BJ (cell line): ENCODE data around the gene CHL1. TPM values are rescaled to one million over a fixed set of nuclear protein-coding genes. Genes with fewer than 3 reads are reported as not detected.

ENCODE experiments used
- CTCF ChIA-PET: fragments of 350-600 bp; formaldehyde crosslinking; extraction: SDS; loops from one replicate; lab custom pipeline; 2021; ENCODE audit warnings: antibody characterized with exemption, inconsistent platforms; lab: Yijun Ruan, JAX
- POLR2A ChIA-PET: fragments of 300-600 bp; sonication (Branson Sonifier 250); formaldehyde crosslinking; extraction: SDS; loops from one replicate; lab custom pipeline; 2021; ENCODE audit warnings: antibody characterized with exemption; lab: Charles Lee
- DNase-seq: peaks from one replicate; pipeline ENCODE4 v3.0.0-alpha.2; 2011; ENCODE audit warnings: low read depth
- H3K27me3 ChIP-seq: 2 replicates; pipeline ENCODE4 v1.6.0; 2011; ENCODE audit warnings: low read length; ENCODE audit not compliant: control insufficient read depth, insufficient read depth
- H3K36me3 ChIP-seq: 2 replicates; pipeline ENCODE4 v1.5.1; 2011; ENCODE audit warnings: low read length; ENCODE audit not compliant: control insufficient read depth, insufficient read depth
- H3K4me3 ChIP-seq: 2 replicates; pipeline ENCODE4 v1.5.1; 2011; ENCODE audit warnings: low read depth, mild to moderate bottlenecking, control low read depth, low read length
- polyA plus RNA-seq: library from polyadenylated mRNA; depleted of rRNA; stranded (reverse); fragments of >200 nt; gene quantifications from 2 replicates; pipeline ENCODE4 v1.2.3, GENCODE V29; 2011
- TF ChIP-seq, protein P1 (sequence below): IDR thresholded peaks from 2 replicates; pipeline ENCODE4 v1.5.1; 2011; ENCODE audit warnings: low read depth, mild to moderate bottlenecking, control low read depth, inconsistent platforms, low read length, moderate library complexity; ENCODE audit not compliant: insufficient read depth

Gene CHL1
- polyA plus RNA-seq, 1 experiment, result not detected

DNA sequence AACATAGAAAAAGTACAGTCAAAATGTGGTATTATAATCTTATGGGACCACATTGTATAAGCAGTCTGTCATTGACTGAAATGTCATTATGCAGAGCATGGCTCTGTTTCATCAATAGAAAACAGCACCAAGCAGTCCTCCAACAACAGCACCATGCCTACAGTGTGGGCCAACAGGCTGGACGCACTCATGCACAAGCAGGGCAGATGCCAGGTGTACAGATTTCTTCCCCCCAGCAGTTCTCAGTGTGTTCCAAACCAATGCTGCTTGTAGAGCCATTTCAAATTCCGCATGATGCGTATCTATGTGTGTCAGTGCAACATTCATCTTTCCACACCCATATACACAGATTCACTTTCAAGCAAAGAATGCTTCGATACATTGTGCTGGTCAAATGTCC, 253.1 kb downstream of the CHL1 start:
- Histone ChIP-seq H3K27me3 (no peaks in the 10 kb centered on the region), H3K36me3 (no peaks in the 10 kb centered on the region), H3K4me3 (no peak overlapping the region)
- no peak for DNase-seq
- TF ChIP-seq, protein P1, sequence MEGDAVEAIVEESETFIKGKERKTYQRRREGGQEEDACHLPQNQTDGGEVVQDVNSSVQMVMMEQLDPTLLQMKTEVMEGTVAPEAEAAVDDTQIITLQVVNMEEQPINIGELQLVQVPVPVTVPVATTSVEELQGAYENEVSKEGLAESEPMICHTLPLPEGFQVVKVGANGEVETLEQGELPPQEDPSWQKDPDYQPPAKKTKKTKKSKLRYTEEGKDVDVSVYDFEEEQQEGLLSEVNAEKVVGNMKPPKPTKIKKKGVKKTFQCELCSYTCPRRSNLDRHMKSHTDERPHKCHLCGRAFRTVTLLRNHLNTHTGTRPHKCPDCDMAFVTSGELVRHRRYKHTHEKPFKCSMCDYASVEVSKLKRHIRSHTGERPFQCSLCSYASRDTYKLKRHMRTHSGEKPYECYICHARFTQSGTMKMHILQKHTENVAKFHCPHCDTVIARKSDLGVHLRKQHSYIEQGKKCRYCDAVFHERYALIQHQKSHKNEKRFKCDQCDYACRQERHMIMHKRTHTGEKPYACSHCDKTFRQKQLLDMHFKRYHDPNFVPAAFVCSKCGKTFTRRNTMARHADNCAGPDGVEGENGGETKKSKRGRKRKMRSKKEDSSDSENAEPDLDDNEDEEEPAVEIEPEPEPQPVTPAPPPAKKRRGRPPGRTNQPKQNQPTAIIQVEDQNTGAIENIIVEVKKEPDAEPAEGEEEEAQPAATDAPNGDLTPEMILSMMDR, result no peak
- ChIA-PET POLR2A (no interaction called here), CTCF (no interaction called here)

DNA sequence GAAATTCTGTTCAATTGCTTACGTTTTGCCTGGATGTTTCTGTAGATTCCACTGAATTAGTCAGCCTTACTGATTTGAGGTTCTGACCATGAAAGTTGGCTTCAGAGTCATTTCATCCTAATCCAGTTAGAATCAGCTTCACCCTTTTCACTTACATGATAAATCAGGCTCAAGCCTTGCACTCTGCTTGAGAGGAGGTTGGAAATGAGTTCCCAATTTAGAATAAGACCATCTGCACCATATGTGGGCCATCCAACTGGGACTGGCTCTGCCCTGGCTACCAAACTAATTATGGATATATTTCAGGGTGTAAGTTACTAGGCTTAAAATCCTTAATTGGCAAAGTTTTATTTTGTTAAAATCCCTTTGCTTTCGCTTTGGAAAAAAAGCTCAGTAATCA, 255.7 kb downstream of the CHL1 start:
- TF ChIP-seq, protein P1, result no peak
- Histone ChIP-seq H3K36me3 (no peaks in the 10 kb centered on the region), H3K27me3 (no peaks in the 10 kb centered on the region), H3K4me3 (no peak overlapping the region)
- no peak for DNase-seq
- ChIA-PET POLR2A (no interaction called here), CTCF (no interaction called here)

DNA sequence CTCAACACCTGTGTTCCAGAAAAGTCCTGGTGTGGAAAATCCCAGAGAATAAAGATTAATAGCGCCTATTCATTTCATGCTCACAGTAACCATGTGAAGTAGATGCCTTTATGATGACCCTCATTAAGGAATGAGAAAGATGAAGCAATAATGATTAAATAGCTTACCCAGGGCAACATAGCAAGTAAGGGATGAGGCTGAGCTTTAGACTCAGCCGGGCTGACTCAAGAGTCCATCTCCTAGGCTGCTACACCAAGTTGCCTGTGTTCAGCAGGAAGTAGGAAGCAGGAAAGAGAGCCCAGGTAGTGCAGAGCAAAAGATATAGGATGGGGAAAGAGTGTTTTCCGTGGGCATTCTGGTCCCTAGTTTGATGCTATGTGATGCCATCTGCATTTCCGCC, 256.5 kb downstream of the CHL1 start:
- Histone ChIP-seq H3K36me3 (no peaks in the 10 kb centered on the region), H3K27me3 (no peaks in the 10 kb centered on the region), H3K4me3 (no peak overlapping the region)
- DNase-seq, result no peak
- TF ChIP-seq, protein P1, result no peak
- ChIA-PET POLR2A (no interaction called here), CTCF (no interaction called here)

DNA sequence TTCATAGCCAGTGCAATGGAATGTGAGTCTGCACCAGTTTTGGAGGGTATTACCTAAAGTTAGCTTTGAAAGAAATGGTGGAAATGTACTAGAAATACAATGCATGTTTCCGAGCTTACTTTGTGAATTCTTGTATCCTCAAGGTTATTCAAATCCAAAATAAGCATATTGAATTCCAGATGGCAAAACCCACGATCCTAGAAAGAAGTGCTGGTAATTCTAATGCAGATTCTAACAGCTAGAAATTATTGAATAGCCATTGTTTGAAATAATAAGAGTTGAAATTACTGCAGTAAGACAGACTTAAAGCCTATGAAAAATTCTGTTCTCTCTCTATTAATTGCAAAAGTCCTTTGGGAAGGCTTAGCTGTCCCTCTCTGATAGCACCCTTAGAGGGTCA, 258.4 kb downstream of the CHL1 start:
- ChIA-PET POLR2A (no interaction called here), CTCF (no interaction called here)
- H3K36me3 ChIP-seq, result no peaks in the 10 kb centered on the region
- H3K4me3 ChIP-seq, result no peak overlapping the region
- no peaks in the 10 kb centered on the region for H3K27me3 ChIP-seq
- DNase-seq, result no peak
- TF ChIP-seq, protein P1, result no peak

DNA sequence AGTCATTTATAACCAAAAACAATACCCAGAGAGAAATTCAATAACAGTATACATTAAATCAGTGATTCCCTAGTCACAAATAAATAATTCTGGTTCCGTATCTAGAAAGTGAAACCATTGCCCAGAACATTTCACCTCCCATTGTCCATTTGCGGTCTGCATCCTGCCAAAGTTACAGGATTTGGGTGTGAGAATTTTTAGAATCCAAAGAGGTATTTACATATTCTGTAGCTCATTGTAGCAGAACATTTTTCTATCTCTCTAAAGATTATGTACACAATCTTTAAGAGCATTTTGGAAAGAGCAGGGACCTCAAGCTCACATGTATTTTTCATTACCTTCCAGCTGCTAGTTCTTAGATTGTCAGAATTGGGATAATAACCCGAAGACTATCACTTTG, 261.6 kb downstream of the CHL1 start:
- H3K27me3 ChIP-seq, result no peaks in the 10 kb centered on the region
- DNase-seq, result no peak
- ChIA-PET CTCF (no interaction called here), POLR2A (no interaction called here)
- H3K36me3 ChIP-seq, result no peaks in the 10 kb centered on the region
- TF ChIP-seq, protein P1, result no peak
- no peak overlapping the region for H3K4me3 ChIP-seq
